Measurements from ENCODE around the gene SKIDA1.

Gene SKIDA1

DNA sequence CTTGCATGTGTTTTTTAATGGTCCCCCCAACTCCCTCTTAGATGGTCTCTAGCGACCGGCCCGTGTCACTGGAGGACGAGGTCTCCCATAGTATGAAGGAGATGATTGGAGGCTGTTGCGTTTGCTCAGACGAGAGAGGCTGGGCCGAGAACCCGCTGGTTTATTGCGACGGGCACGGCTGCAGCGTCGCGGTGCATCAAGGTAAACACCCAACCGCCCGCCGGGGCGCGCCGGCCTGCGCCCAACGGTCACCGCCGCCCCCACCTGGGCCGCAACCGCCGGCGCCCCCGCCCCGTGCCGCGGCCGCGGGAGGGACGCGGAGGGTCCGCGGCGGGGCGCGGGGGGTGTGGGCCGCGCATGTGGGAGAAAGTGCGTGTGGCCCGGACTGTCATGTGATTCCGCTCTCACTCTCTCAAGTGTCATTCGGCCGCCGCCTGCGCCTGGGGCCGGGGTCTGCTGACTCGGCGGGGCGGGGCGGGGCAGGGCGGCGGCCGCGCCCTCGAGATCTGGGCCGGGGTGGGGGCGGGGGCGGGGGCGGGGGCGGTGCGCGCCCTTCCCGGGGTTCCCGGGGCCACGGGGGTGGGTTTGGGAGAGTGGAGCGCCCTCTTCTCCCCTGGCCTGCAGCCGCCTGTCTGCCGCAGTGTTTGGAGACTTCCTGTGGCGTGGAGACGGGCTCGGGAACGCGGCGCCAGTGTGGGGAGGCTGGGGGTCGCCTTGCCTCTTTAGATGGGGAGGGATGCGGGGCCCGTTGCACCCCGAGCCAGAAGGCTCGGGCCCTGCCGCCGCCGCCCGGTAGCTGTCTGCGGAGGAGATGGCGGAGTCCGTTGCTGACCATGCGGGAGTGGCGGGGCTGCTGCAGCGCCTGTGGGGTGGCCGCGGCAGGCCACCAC is 9.4 kb upstream of the SKIDA1 start:
- Mint-ChIP-seq H3K4me1 (peaks cover 17% of the 10 kb centered on the region), H3K36me3 (ENCODE audit: low read depth) (peaks cover 19% of the 10 kb centered on the region), H3K27ac (peak overlapping the region; percentile 68 to 99 (median 95)), H3K9me3 (no peaks in the 10 kb centered on the region), H3K4me3 (peak overlapping the region; percentile 85 to 95 (median 92)), H3K27me3 (ENCODE audit: low read depth) (peaks cover 4% of the 10 kb centered on the region)
- no peak for TF ChIP-seq CTCF (IDR thresholded peaks at IDR 0.05; ENCODE audit: unreplicated experiment in 3 of 3)

DNA sequence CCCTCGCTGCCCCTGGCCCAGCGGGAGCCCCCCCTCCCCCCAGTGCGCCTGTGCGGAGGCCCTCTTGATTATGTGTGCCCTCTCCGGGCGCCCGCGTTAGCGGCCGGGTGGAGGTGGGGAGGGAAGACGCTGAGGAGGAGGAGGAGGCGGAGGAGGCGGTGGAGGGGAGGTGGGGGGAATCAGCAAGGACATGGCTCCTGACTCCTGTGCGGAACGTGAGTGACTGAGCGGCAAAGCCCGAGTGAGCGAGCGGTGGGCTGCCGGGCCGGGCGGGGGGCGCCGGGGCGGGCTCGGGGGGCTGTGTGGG is 8.8 kb upstream of the SKIDA1 start:
- H3K36me3 Mint-ChIP-seq (ENCODE audit: low read depth): peaks cover 14% of the 10 kb centered on the region
- no peaks in the 10 kb centered on the region for H3K9me3 Mint-ChIP-seq
- H3K4me1 Mint-ChIP-seq: peaks cover 20% of the 10 kb centered on the region
- TF ChIP-seq CTCF (IDR thresholded peaks at IDR 0.05; ENCODE audit: unreplicated experiment in 3 of 3): no peak
- H3K27ac Mint-ChIP-seq: peak overlapping the region; percentile 68 to 99 (median 95)
- H3K4me3 Mint-ChIP-seq: peak overlapping the region; percentile 85 to 95 (median 92)
- H3K27me3 Mint-ChIP-seq (ENCODE audit: low read depth): peaks cover 7% of the 10 kb centered on the region

DNA sequence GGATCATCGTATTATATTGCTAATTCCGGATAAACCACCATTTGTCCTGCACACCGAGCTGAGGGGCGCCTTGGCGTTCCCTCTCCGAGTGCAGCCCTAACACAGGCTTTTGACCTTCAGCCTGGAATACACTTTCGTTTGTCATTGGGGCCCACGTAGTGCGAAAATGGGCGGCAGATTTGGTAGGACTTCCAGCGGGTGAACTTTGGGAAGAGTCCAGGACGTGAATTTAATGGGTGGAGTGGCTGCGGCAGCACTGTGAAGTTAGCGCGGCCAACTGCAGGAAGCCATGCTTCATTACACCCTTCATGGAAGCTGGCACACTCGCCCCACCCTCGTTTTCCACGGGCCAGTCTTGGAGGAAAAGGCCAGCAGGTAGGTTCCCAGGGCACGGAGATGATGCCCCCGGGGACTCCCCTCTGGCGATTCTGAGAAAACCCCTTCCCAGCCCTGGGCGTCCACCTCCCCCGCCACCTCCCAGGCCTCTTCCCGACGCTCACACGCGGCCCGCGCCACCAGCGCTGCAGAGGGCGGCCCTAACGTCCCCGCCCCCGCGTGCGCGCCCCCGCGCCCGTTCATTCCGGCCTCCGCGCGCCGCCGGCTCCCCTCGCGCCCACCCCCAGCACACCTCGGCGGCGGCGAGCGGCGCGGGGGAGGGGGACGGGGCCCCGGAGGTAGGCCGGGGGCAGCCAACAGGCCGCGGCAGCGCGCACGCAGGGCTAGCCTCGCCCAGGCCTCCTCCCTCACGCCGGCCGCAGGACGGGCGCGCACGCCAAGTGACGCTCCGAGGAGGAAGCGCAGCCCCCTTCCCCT is 8.2 kb upstream of the SKIDA1 start, which contains the start of gene MLLT10:
TSS of gene MLLT10 (plus strand) at position 766 of the 813 bp plus-strand sequence. CDS start 413 bp downstream, outside the sequence.
- Mint-ChIP-seq H3K9me3 (no peaks in the 10 kb centered on the region), H3K27me3 (ENCODE audit: low read depth) (peaks cover 9% of the 10 kb centered on the region), H3K36me3 (ENCODE audit: low read depth) (peaks cover 11% of the 10 kb centered on the region), H3K27ac (peak within 1 kb of the TSS; percentile 97 to 99 (median 98)), H3K4me1 (peaks cover 26% of the 10 kb centered on the region), H3K4me3 (peak within 1 kb of the TSS; percentile 85 to 95 (median 92))
- TF ChIP-seq CTCF (IDR thresholded peaks at IDR 0.05; ENCODE audit: unreplicated experiment in 3 of 3): peak in 2 of 3 experiments; percentile 27 to 34

DNA sequence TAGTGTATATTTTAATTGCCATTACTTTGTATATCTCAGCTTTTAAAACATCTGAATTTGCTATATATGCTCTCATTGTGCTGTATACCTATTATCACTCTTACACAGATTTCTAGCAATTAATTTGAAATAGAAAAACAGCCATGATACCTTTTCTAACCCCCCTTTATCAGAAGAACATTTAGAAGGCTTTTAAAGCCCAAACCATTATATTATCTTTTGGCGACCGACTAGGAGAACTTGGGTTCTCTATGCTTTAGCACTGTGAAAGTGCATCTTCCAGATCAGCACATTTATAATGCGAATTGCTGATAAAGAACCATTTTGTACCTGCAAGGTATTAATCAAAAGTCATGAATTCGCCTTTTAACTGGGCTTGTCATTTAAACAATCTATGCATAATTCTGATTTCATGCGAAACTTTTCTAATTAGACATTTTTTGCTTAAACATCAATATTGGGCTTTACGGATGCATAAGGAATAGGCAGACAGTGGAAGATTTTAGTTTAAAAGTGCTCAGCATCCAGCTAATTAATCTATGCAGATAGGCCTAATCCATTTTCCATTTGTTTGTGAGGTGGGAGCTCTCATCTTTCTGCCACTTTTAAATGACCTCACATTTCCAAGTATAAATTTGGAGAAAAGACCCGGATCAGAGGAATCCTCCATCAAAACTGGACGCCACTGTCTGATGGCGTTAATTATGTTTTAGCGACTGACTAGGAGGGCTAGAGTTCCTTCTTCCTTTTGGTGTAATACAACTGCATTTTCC is 7.4 kb upstream of the SKIDA1 start:
- H3K4me1 Mint-ChIP-seq: peaks cover 34% of the 10 kb centered on the region
- peaks cover 15% of the 10 kb centered on the region for H3K27me3 Mint-ChIP-seq (ENCODE audit: low read depth)
- no peak for TF ChIP-seq CTCF (IDR thresholded peaks at IDR 0.05; ENCODE audit: unreplicated experiment in 3 of 3)
- peaks cover 7% of the 10 kb centered on the region for H3K36me3 Mint-ChIP-seq (ENCODE audit: low read depth)
- peak overlapping the region; percentile 85 to 92 (median 88) for H3K4me3 Mint-ChIP-seq
- H3K9me3 Mint-ChIP-seq: no peaks in the 10 kb centered on the region
- H3K27ac Mint-ChIP-seq: peak overlapping the region; percentile 97 to 99 (median 98)

DNA sequence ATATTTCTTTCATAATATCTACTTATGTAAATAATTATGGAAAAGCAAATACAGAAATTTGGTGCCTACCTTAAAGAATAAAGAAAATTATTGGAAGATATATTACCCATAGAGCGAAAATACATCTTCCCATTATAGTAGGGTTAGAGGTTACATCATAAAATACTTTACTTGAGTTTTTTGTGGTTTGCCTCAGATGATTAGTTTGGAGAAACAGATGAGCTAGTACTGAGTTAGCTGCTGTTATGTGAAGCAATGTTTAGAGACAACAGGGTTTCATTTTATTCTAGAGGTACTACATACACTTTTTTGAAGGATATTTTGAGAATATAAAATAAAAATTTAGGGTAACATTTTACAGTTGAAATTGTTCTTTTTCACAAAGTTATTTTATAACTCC is 5.7 kb upstream of the SKIDA1 start:
- no peak overlapping the region for H3K27ac Mint-ChIP-seq
- H3K27me3 Mint-ChIP-seq (ENCODE audit: low read depth): peaks cover 15% of the 10 kb centered on the region
- H3K9me3 Mint-ChIP-seq: no peaks in the 10 kb centered on the region
- no peak overlapping the region for H3K4me3 Mint-ChIP-seq
- TF ChIP-seq CTCF (IDR thresholded peaks at IDR 0.05; ENCODE audit: unreplicated experiment in 3 of 3): no peak
- peaks cover 41% of the 10 kb centered on the region for H3K4me1 Mint-ChIP-seq
- H3K36me3 Mint-ChIP-seq (ENCODE audit: low read depth): peaks cover 3% of the 10 kb centered on the region

Data from nephron (organoid).